Endothelial cell of umbilical vein (primary cell): Measurements from ENCODE around the gene LIPJ.

Experiments used
- EZH2 ChIP-seq: IDR thresholded peaks from 2 replicates; pipeline ENCODE4 v1.6.1; 2012; ENCODE audit warnings: borderline replicate concordance, low read depth, mild to moderate bottlenecking, moderate library complexity, low read length, inconsistent platforms; ENCODE audit not compliant: severe bottlenecking
- MAX ChIP-seq: IDR thresholded peaks from 2 replicates; pipeline ENCODE4 v1.6.1; 2011; ENCODE audit not compliant: insufficient read depth, insufficient read length
- MYC ChIP-seq: IDR thresholded peaks from one replicate; pipeline ENCODE4 v1.6.1; 2011; ENCODE audit warnings: mild to moderate bottlenecking, low read depth, low read length
- TF ChIP-seq, protein P1 (sequence below), 2 donors: IDR thresholded peaks; 1 replicate in 1 of 2; 2 replicates in 1 of 2; pipeline ENCODE4 v1.5.1; 2011; ENCODE audit warnings: low read length in 2 of 2, mild to moderate bottlenecking in 2 of 2, moderate library complexity in 2 of 2, control low read depth in 1 of 2, inconsistent platforms in 1 of 2, low read depth in 1 of 2; ENCODE audit not compliant: insufficient read depth in 1 of 2; ENCODE audit errors: extremely low read depth in 1 of 2

- TF ChIP-seq MAX (no peak), EZH2 (no peak), MYC (no peak)
- TF ChIP-seq, protein P1, sequence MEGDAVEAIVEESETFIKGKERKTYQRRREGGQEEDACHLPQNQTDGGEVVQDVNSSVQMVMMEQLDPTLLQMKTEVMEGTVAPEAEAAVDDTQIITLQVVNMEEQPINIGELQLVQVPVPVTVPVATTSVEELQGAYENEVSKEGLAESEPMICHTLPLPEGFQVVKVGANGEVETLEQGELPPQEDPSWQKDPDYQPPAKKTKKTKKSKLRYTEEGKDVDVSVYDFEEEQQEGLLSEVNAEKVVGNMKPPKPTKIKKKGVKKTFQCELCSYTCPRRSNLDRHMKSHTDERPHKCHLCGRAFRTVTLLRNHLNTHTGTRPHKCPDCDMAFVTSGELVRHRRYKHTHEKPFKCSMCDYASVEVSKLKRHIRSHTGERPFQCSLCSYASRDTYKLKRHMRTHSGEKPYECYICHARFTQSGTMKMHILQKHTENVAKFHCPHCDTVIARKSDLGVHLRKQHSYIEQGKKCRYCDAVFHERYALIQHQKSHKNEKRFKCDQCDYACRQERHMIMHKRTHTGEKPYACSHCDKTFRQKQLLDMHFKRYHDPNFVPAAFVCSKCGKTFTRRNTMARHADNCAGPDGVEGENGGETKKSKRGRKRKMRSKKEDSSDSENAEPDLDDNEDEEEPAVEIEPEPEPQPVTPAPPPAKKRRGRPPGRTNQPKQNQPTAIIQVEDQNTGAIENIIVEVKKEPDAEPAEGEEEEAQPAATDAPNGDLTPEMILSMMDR (IDR thresholded peaks at IDR 0.05; ENCODE audit: extremely low read depth in 1 of 2, insufficient read depth in 1 of 2, low read depth in 1 of 2, low read length in 2 of 2), result no peak
Observed at GRCh38 chr10:88620441-88620840, 33.9 kb downstream of the LIPJ start.
